Ovary (tissue), 9 donors: ENCODE data around the gene MCTP1. TPM values are rescaled to one million over a fixed set of nuclear protein-coding genes. Genes with fewer than 3 reads are reported as not detected.

Source experiments
- DNase-seq, 5 donors: peaks; one replicate each; pipeline ENCODE4 v3.0.0-alpha.2; 2019 to 2020
- H3K27ac ChIP-seq, 2 donors: fragments of 200-600 bp; one replicate each; pipeline versions ENCODE4 v1.5.1 to v1.8.0; 2019 to 2022
- H3K27me3 ChIP-seq: fragments of 200-600 bp; one replicate; pipeline ENCODE4 v1.8.0; 2022
- H3K36me3 ChIP-seq: fragments of 200-600 bp; sonication (generic); one replicate; pipeline ENCODE4 v1.5.1; 2019
- H3K4me1 ChIP-seq: one replicate; pipeline ENCODE4 v1.8.1; 2013; ENCODE audit warnings: mild to moderate bottlenecking, moderate library complexity; ENCODE audit not compliant: insufficient read depth
- H3K4me3 ChIP-seq: fragments of 200-600 bp; sonication (generic); one replicate; pipeline ENCODE4 v1.5.1; 2017
- H3K9me3 ChIP-seq, 2 donors: fragments of 200-600 bp in 1 of 2; sonication (generic) in 1 of 2; one replicate each; pipeline versions ENCODE4 v1.5.1 to v1.8.1; 2013 to 2019; ENCODE audit warnings: mild to moderate bottlenecking in 1 of 2, moderate library complexity in 1 of 2
- EP300 ChIP-seq: sonication (generic); formaldehyde crosslinking; IDR thresholded peaks from one replicate; pipeline ENCODE4 v1.6.1; 2017; ENCODE audit warnings: antibody characterized with exemption
- POLR2A ChIP-seq: fragments of 450-650 bp; IDR thresholded peaks from one replicate; pipeline ENCODE4 v1.6.1; 2017; ENCODE audit warnings: antibody characterized with exemption, mild to moderate bottlenecking, moderate library complexity
- WGBS, 3 donors: extraction: QIAGEN DNeasy Blood & Tissue Kit in 1 of 3; methylation state at CpG; one replicate each; pipeline versions ENCODE4 v1.1.5 to v1.1.7; 2013 to 2017; 5-methylcytosine and 5-hydroxymethylcytosine counted together
- intact Hi-C, 4 donors: fragments of 100-400 bp; cut with DNase I; formaldehyde crosslinking; loops; one replicate each; pipeline versions ENCODE4 v1.11.0 to v1.15.1; 2022 to 2023
- polyA plus RNA-seq, 2 donors: library from polyadenylated mRNA; stranded (reverse); fragments of 200-250 nt in 1 of 2; fragments of 350-450 nt in 1 of 2; fragmentation: Illumina TruSeq in 1 of 2; extraction: RNeasy Lipid Tissue Mini Kit (QIAGEN cat#74804) in 1 of 2; gene quantifications; one replicate each; pipeline ENCODE4 v1.2.3, GENCODE V29; 2013 to 2014
- total RNA-seq, 7 donors: library from RNA; depleted of rRNA in 2 of 7; stranded (reverse); fragments of >200 nt in 2 of 7; fragmentation: NEBNext Ultra II Directional in 3 of 7; extraction: Animal tissue kit (Norgen Biotek cat#: 25700) in 3 of 7; gene quantifications; one replicate each; pipeline versions ENCODE4 v1.1.0 to v1.2.4, GENCODE V29; 2016 to 2023
- TF ChIP-seq, protein P1 (sequence below), 3 donors: fragments of 450-650 bp in 2 of 3; fragments of 200-600 bp in 1 of 3; IDR thresholded peaks; one replicate each; pipeline versions ENCODE4 v1.5.1 to v1.8.0; 2016 to 2022; ENCODE audit warnings: antibody characterized with exemption in 3 of 3, mild to moderate bottlenecking in 1 of 3
- donor health status: DM: no; HTN: no; CAD: no; lungs with moderate emphysema.
- donor health status: DM: no; HTN: no; CAD: no.
- donor health status: Bipolar disorder and iron deficiency.
- donor health status: DM: yes; HTN: yes; CAD: no.
- donor health status: DM: no; HTN: no; CAD: no.
- donor health status: DM: yes; HTN: yes; CAD: no.

MCTP1 gene
- total and polyA plus RNA-seq, 9 donors, result 1.7 to 11.4 (median 5.0) TPM

DNA sequence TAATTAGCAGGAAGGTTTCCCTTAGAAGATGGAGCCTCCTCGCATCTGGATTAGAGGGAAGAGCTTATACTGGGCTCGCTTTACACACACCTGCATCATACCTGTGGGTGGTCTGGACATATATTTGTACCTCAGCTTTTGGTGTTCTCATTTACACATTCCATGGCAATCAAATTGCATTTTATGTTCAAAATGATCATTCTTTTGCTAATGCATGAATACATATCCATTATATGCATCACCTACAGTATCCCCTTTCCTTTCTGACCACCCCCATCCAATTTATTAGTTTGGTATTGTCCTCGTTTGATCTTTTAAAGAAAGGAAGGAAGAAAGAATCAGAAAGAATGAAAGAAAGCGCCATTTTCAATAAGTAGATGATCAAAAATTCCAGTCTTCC is 415.0 kb downstream of the MCTP1 start:
- no peak overlapping the region for H3K27ac ChIP-seq
- H3K4me1 ChIP-seq, result no peaks in the 10 kb centered on the region
- TF ChIP-seq, protein P1, sequence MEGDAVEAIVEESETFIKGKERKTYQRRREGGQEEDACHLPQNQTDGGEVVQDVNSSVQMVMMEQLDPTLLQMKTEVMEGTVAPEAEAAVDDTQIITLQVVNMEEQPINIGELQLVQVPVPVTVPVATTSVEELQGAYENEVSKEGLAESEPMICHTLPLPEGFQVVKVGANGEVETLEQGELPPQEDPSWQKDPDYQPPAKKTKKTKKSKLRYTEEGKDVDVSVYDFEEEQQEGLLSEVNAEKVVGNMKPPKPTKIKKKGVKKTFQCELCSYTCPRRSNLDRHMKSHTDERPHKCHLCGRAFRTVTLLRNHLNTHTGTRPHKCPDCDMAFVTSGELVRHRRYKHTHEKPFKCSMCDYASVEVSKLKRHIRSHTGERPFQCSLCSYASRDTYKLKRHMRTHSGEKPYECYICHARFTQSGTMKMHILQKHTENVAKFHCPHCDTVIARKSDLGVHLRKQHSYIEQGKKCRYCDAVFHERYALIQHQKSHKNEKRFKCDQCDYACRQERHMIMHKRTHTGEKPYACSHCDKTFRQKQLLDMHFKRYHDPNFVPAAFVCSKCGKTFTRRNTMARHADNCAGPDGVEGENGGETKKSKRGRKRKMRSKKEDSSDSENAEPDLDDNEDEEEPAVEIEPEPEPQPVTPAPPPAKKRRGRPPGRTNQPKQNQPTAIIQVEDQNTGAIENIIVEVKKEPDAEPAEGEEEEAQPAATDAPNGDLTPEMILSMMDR (IDR thresholded peaks at IDR 0.05), result no peak
- no peak for TF ChIP-seq POLR2A
- no peak for TF ChIP-seq EP300
- WGBS, 3 donors, result 86 to 91% (median 86%) methylated on average over 4 of the region's 4 CpGs
- no peak overlapping the region for H3K4me3 ChIP-seq
- H3K9me3 ChIP-seq, result no peaks in the 10 kb centered on the region
- DNase-seq, result no peak
- intact Hi-C loops, result no loop called here
- no peaks in the 10 kb centered on the region for H3K27me3 ChIP-seq
- H3K36me3 ChIP-seq, result no peaks in the 10 kb centered on the region

DNA sequence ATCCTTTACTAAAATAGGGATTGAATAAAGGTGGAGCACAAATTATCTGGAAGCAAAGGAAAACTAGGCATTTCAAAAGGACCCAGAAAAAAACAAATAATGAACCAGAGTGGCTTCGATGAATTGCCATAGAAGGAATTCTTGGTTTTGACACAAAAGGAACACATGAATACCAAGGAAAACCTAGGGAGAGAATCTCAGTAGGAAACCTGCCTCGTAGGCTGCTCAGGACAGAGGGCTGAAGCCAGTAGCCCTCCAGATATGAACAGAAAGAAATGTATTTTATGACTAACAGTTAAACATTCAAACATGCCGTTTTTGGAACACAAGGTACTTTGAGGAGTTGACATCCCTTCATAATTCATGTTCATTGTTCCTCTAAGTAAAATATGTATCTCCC is 420.9 kb downstream of the MCTP1 start:
- intact Hi-C loops, result no loop called here
- Histone ChIP-seq H3K36me3 (no peaks in the 10 kb centered on the region), H3K4me3 (no peak overlapping the region), H3K27me3 (no peaks in the 10 kb centered on the region), H3K27ac (no peak overlapping the region), H3K9me3 (no peaks in the 10 kb centered on the region), H3K4me1 (no peaks in the 10 kb centered on the region)
- 46 to 54% (median 49%) methylated on average over 3 of the region's 3 CpGs for WGBS, 3 donors
- DNase-seq, result no peak
- TF ChIP-seq, protein P1 (IDR thresholded peaks at IDR 0.05), result no peak
- no peak for TF ChIP-seq POLR2A
- TF ChIP-seq EP300, result no peak

DNA sequence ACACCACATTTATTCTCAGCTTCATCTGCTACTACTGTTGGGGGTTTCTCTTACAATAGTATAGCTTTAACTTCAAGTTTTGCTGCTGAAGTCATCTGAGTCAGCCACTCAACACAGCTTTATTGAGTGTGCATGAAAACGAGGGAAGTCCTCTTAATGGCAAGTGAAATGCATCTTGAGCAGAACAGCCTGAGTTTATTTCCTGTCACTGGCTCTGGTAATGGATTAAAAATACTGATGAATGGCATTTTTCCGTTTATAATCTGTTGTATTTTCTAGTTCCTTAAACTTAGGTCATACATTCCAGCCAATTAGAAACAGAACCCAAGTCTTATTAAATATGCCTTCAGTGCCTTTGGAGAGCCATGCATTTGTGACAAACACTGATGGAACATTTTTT is 427.8 kb downstream of the MCTP1 start:
- Histone ChIP-seq H3K4me3 (no peak overlapping the region), H3K36me3 (no peaks in the 10 kb centered on the region), H3K27ac (no peak overlapping the region), H3K9me3 (no peaks in the 10 kb centered on the region), H3K27me3 (no peaks in the 10 kb centered on the region), H3K4me1 (no peaks in the 10 kb centered on the region)
- 22 to 30% (median 29%) methylated on average over 2 of the region's 2 CpGs for WGBS, 3 donors
- TF ChIP-seq, protein P1 (IDR thresholded peaks at IDR 0.05), result no peak
- TF ChIP-seq POLR2A (no peak), EP300 (no peak)
- intact Hi-C loops, result no loop called here
- no peak for DNase-seq

DNA sequence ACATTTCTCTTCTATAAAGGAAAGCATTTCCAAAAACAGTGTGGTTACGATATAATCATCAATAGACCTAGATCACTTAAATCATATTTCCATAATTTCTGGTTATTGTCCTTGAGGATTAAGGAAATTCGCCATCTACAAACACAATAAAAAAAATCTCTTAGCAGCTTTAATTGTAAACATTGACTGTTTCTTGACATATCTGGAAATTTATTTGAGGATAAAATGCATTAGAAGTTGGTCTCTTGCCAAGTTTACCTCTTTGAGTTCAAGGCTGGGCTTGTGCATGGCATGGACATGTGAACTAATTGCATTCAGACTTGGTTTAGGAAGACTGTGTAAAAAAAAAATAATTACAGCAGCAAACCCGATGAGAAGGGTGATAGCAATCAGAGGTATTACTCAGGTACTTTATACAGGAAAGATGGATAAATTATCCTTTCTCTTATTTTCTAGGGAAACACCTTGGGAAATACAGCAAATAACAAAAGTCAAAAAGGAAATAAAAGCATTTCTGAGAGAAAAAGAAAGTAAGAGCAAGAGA is 428.6 kb downstream of the MCTP1 start:
- intact Hi-C loops, result no loop called here
- Histone ChIP-seq H3K27me3 (no peaks in the 10 kb centered on the region), H3K4me1 (no peaks in the 10 kb centered on the region), H3K36me3 (no peaks in the 10 kb centered on the region), H3K27ac (no peak overlapping the region), H3K4me3 (no peak overlapping the region), H3K9me3 (no peaks in the 10 kb centered on the region)
- no peak for DNase-seq
- TF ChIP-seq EP300 (no peak), POLR2A (no peak)
- TF ChIP-seq, protein P1 (IDR thresholded peaks at IDR 0.05), result no peak
- 29 to 48% (median 34%) methylated on average over 3 of the region's 3 CpGs for WGBS, 3 donors
